HCT116 (cell line): Measurements from ENCODE around the gene PRDM11. TPM values are rescaled to one million over a fixed set of nuclear protein-coding genes. Genes with fewer than 3 reads are reported as not detected.
"Not testable (repeated sequence)": the region's sequence is repeated elsewhere in the genome, so short reads cannot be mapped to it uniquely, and the experiment has no call there.

Experiments
- ATAC-seq: fragments of 200-7000 bp; cut with Tn5 transposase; 2 replicates; pipeline ENCODE4 v1.9.1; 2020; ENCODE audit warnings: mild to moderate bottlenecking, moderate library complexity
- BruUV-seq: library from RNA; stranded (reverse); fragments of 400-500 nt; replicated peaks from 2 replicates; lab custom pipeline; 2021; lab: Mats Ljungman, UMichigan
- CTCF ChIA-PET: fragments of 300-600 bp; sonication (Branson Sonifier 250); formaldehyde crosslinking; loops from one replicate; lab custom pipeline; 2021; ENCODE audit warnings: antibody characterized with exemption; lab: Charles Lee
- POLR2A ChIA-PET: fragments of 300-600, 350-600 bp; sonication (Branson Sonifier 250); formaldehyde crosslinking; loops from one replicate; lab custom pipeline; 2021; ENCODE audit warnings: antibody characterized with exemption; lab: Charles Lee
- RAD21 ChIA-PET, 2 experiments: fragments of 300-600 bp; sonication (Branson Sonifier 250); formaldehyde crosslinking; loops; one replicate each; lab custom pipeline; 2023; ENCODE audit warnings: low total read pairs in 2 of 2; ENCODE audit not compliant: uncharacterized antibody in 2 of 2, unreplicated experiment in 2 of 2, low non-redundant PET in 1 of 2; lab: Charles Lee
- DNase-seq: peaks from one replicate; pipeline ENCODE4 v3.0.0-alpha.2; 2010; ENCODE audit warnings: low read depth, low spot score
- H2AFZ ChIP-seq: fragments of 200-600 bp; shearing (Covaris generic), sonication (generic); 2 replicates; pipeline ENCODE4 v1.6.1; 2017; ENCODE audit warnings: low read depth, mixed run types, mixed read lengths, antibody characterized with exemption, low read length; ENCODE audit not compliant: poor library complexity, severe bottlenecking
- H3K27ac ChIP-seq: 2 replicates; pipeline ENCODE4 v1.5.1; 2012; ENCODE audit warnings: low read depth, low read length
- H3K27me3 ChIP-seq: fragments of 200-600 bp; sonication (generic); 2 replicates; pipeline ENCODE4 v1.6.1; 2016; ENCODE audit warnings: mixed run types, low read length, mixed read lengths; ENCODE audit not compliant: insufficient read depth
- H3K36me3 ChIP-seq, 2 experiments: fragments of 200-500 bp in 1 of 2; fragments of 200-600 bp in 1 of 2; sonication (Bioruptor generic) in 1 of 2; sonication (generic) in 1 of 2; 2 replicates each; pipeline versions ENCODE4 v1.5.1 to v1.6.1; 2014 to 2016; ENCODE audit warnings: low read length in 2 of 2, inconsistent platforms in 1 of 2, mixed read lengths in 1 of 2, mixed run types in 1 of 2; ENCODE audit not compliant: insufficient read depth in 2 of 2, control insufficient read depth in 1 of 2
- H3K4me1 ChIP-seq, 2 experiments: fragments of 200-600 bp in 1 of 2; sonication (generic) in 1 of 2; 2 replicates each; pipeline versions ENCODE4 v1.5.1 to v1.6.1; 2012 to 2017; ENCODE audit warnings: low read length in 2 of 2, inconsistent platforms in 1 of 2, mild to moderate bottlenecking in 1 of 2, mixed read lengths in 1 of 2, mixed run types in 1 of 2, moderate library complexity in 1 of 2; ENCODE audit not compliant: insufficient read depth in 2 of 2, control insufficient read depth in 1 of 2
- H3K4me2 ChIP-seq: fragments of 200-600 bp; sonication (generic); 2 replicates; pipeline ENCODE4 v1.6.1; 2017; ENCODE audit warnings: mixed run types, low read length, mixed read lengths
- H3K4me3 ChIP-seq, 2 experiments: fragments of 200-600 bp in 1 of 2; sonication (generic) in 1 of 2; replicated peaks in 1 of 2; 2 replicates each; pipeline ENCODE4 v1.5.1; 2011 to 2016; ENCODE audit warnings: low read length in 2 of 2, control low read depth in 1 of 2, low read depth in 1 of 2, mild to moderate bottlenecking in 1 of 2, mixed read lengths in 1 of 2, mixed run types in 1 of 2
- H3K79me2 ChIP-seq: fragments of 200-600 bp; sonication (generic); 2 replicates; pipeline ENCODE4 v1.6.1; 2017; ENCODE audit warnings: mild to moderate bottlenecking, mixed run types, low read length, moderate library complexity, mixed read lengths; ENCODE audit not compliant: insufficient read depth
- H3K9ac ChIP-seq: fragments of 200-600 bp; sonication (generic); 2 replicates; pipeline ENCODE4 v1.6.1; 2016; ENCODE audit warnings: low read length, mixed read lengths
- H3K9me2 ChIP-seq: fragments of 200-600 bp; sonication (generic), shearing (Covaris generic); 2 replicates; pipeline ENCODE4 v1.6.1; 2017; ENCODE audit warnings: mixed run types, mild to moderate bottlenecking, moderate library complexity; ENCODE audit not compliant: insufficient read depth
- H3K9me3 ChIP-seq, 2 experiments: fragments of 200-500 bp in 1 of 2; fragments of 200-600 bp in 1 of 2; sonication (Bioruptor generic) in 1 of 2; sonication (generic) in 1 of 2; 2 replicates each; pipeline ENCODE4 v1.6.1; 2014 to 2017; ENCODE audit warnings: low read length in 2 of 2, mixed read lengths in 2 of 2, inconsistent platforms in 1 of 2, low read depth in 1 of 2, mild to moderate bottlenecking in 1 of 2, mixed run types in 1 of 2, moderate library complexity in 1 of 2; ENCODE audit not compliant: control insufficient read depth in 1 of 2, insufficient read depth in 1 of 2
- H4K20me1 ChIP-seq: fragments of 200-600 bp; sonication (generic), shearing (Covaris generic); 2 replicates; pipeline ENCODE4 v1.6.1; 2017; ENCODE audit warnings: mixed run types, mild to moderate bottlenecking, moderate library complexity; ENCODE audit not compliant: insufficient read depth
- ATF3 ChIP-seq: IDR thresholded peaks from 2 replicates; pipeline ENCODE4 v1.6.1; 2012
- CTCF ChIP-seq, 3 experiments: fragments of 200-600 bp in 1 of 3; sonication (generic) in 1 of 3; IDR thresholded peaks in 2 of 3; conservative IDR thresholded peaks in 1 of 3; 2 replicates each; pipeline ENCODE4 v1.5.1; 2012 to 2017; ENCODE audit warnings: low read depth in 2 of 3, low read length in 2 of 3, antibody characterized with exemption in 1 of 3, borderline replicate concordance in 1 of 3, control low read depth in 1 of 3, mild to moderate bottlenecking in 1 of 3, mixed read lengths in 1 of 3, mixed run types in 1 of 3, moderate library complexity in 1 of 3; ENCODE audit not compliant: insufficient read depth in 1 of 3
- EGR1 ChIP-seq: IDR thresholded peaks from 2 replicates; pipeline ENCODE4 v1.6.1; 2012; ENCODE audit warnings: low read depth
- ELF1 ChIP-seq: IDR thresholded peaks from 2 replicates; pipeline ENCODE4 v1.6.1; 2012; ENCODE audit warnings: low read depth, borderline replicate concordance
- EZH2 ChIP-seq: fragments of 200-600 bp; sonication (generic); IDR thresholded peaks from 2 replicates; pipeline ENCODE4 v1.6.1; 2017; ENCODE audit warnings: antibody characterized with exemption, mixed run types
- EZH2phosphoT487 ChIP-seq: fragments of 200-600 bp; IDR thresholded peaks from 2 replicates; pipeline ENCODE4 v1.6.1; 2018; ENCODE audit warnings: antibody characterized with exemption, borderline replicate concordance
- FOSL1 ChIP-seq: IDR thresholded peaks from 2 replicates; pipeline ENCODE4 v1.6.1; 2012; ENCODE audit warnings: low read depth
- JUND ChIP-seq: IDR thresholded peaks from 2 replicates; pipeline ENCODE4 v1.6.1; 2012
- MAX ChIP-seq: IDR thresholded peaks from 2 replicates; pipeline ENCODE4 v1.6.1; 2012
- POLR2A ChIP-seq: IDR thresholded peaks from 2 replicates; pipeline ENCODE4 v1.7.0; 2011; ENCODE audit warnings: borderline replicate concordance; ENCODE audit not compliant: insufficient read depth, insufficient read length; ENCODE audit errors: extremely low read depth
- POLR2AphosphoS5 ChIP-seq: IDR thresholded peaks from 2 replicates; pipeline ENCODE4 v1.6.1; 2011; ENCODE audit warnings: mild to moderate bottlenecking, low read depth, low read length, moderate library complexity
- RAD21 ChIP-seq: IDR thresholded peaks from 2 replicates; pipeline ENCODE4 v1.6.1; 2012; ENCODE audit warnings: low read depth, mild to moderate bottlenecking
- SP1 ChIP-seq: IDR thresholded peaks from 2 replicates; pipeline ENCODE4 v1.6.1; 2012; ENCODE audit warnings: low read depth
- SRF ChIP-seq: IDR thresholded peaks from 2 replicates; pipeline ENCODE4 v1.6.1; 2012; ENCODE audit warnings: low read depth
- YY1 ChIP-seq: IDR thresholded peaks from 2 replicates; pipeline ENCODE4 v1.6.1; 2011; ENCODE audit warnings: low read length, low read depth, moderate library complexity, mild to moderate bottlenecking; ENCODE audit not compliant: insufficient replicate concordance; ENCODE audit errors: extremely low read depth
- ZFX ChIP-seq: fragments of 450-650 bp; IDR thresholded peaks from 2 replicates; pipeline ENCODE4 v1.6.1; 2017
- ZNF274 ChIP-seq: fragments of 200-500 bp; sonication (Bioruptor generic); IDR thresholded peaks from 2 replicates; pipeline ENCODE4 v1.6.1; 2014; ENCODE audit warnings: mild to moderate bottlenecking, low read depth, low read length, inconsistent platforms
- intact Hi-C: fragments of 100-400 bp; cut with micrococcal nuclease; formaldehyde crosslinking; loops from 2 replicates; pipeline ENCODE4 v1.10.0; 2022
- total RNA-seq: library from RNA; stranded (reverse); gene quantifications from one replicate; pipeline ENCODE4 v1.2.1, GENCODE V29; 2021; ENCODE audit not compliant: unreplicated experiment

The PRDM11 gene
- total RNA-seq, 1 experiment from 2014 or later: 9.3 TPM

- TF ChIP-seq EGR1 (no peak), ELF1 (no peak), FOSL1 (no peak), MAX (no peak), JUND (no peak), SRF (no peak)
Observed at GRCh38 chr11:45248501-45249011, 102.1 kb downstream of the PRDM11 start (continued).

GRCh38 chr11:45249372-45249771 is 102.9 kb downstream of the PRDM11 start:
- RAD21 ChIA-PET, H3K36me3 ChIP-seq, DNase-seq, H3K9ac ChIP-seq, ATAC-seq, BruUV-seq, H3K27me3 ChIP-seq, H3K27ac ChIP-seq, H3K79me2 ChIP-seq, H4K20me1 ChIP-seq, intact Hi-C loops, H2AFZ ChIP-seq, H3K4me3 ChIP-seq, H3K9me2 ChIP-seq, H3K4me2 ChIP-seq, POLR2A ChIA-PET, H3K9me3 ChIP-seq: not testable (repeated sequence)
- peaks cover 3 to 24% of the 10 kb centered on the region in 2 experiments; a peak in 3 of 4 replicates for H3K4me1 ChIP-seq
- CTCF ChIA-PET: interaction anchor here (1.5 kb wide), 1 partner anchor 16 kb away, joined by 6 read pairs; no protein-coding TSS in a partner anchor

- Histone ChIP-seq H3K4me1 (peaks cover 3 to 25% of the 10 kb centered on the region in 2 experiments; a peak in 3 of 4 replicates), H3K36me3 (no peaks in the 10 kb centered on the region), H3K9me3 (no peaks in the 10 kb centered on the region), H3K4me3 (no peak overlapping the region), H4K20me1 (no peaks in the 10 kb centered on the region), H3K4me2 (no peak overlapping the region), H3K27me3 (no peaks in the 10 kb centered on the region), H3K9me2 (no peaks in the 10 kb centered on the region), H3K9ac (no peak overlapping the region), H3K27ac (no peak overlapping the region), H2AFZ (no peak overlapping the region), H3K79me2 (no peaks in the 10 kb centered on the region)
- RAD21 ChIA-PET: no interaction called here
- CTCF ChIA-PET: interaction anchor here (0.6 to 1.5 kb wide), 4 partner anchors 17 to 144 kb away, joined by 3 to 6 read pairs (median 4); no protein-coding TSS in a partner anchor
- POLR2A ChIA-PET: no interaction called here
- TF ChIP-seq FOSL1: no peak
- no peak for TF ChIP-seq POLR2A
- TF ChIP-seq ZFX: no peak
- no peak for TF ChIP-seq YY1
- no peak for TF ChIP-seq POLR2AphosphoS5
- TF ChIP-seq ZNF274: no peak
- no peak for TF ChIP-seq SP1
- no peak for TF ChIP-seq CTCF (IDR thresholded peaks at IDR 0.05 in 2 of 3, conservative IDR thresholded peaks at IDR 0.05 in 1 of 3; ENCODE audit: borderline replicate concordance in 1 of 3, insufficient read depth in 1 of 3, low read depth in 2 of 3, low read length in 2 of 3)
- no peak for TF ChIP-seq EZH2phosphoT487
- TF ChIP-seq RAD21: no peak
- TF ChIP-seq ATF3: no peak
- no peak for TF ChIP-seq EZH2
- ATAC-seq (no peak), DNase-seq (no peak)
- BruUV-seq: no TSS peak
- intact Hi-C loops: loop anchor here (5.0 to 10.0 kb wide), 3 partner anchors 65 to 138 kb away; no protein-coding TSS in a partner anchor
Observed at GRCh38 chr11:45250035-45250718, 103.7 kb downstream of the PRDM11 start.
